ENCODE results near the gene COTL1. TPM values are rescaled to one million over a fixed set of nuclear protein-coding genes. Genes with fewer than 3 reads are reported as not detected.
A peak's percentile ranks its signal among the peaks of the same experiment; 100 is the strongest.

Gene COTL1
- total RNA-seq, 1 donor from 2014 or later = 21.5 TPM

DNA sequence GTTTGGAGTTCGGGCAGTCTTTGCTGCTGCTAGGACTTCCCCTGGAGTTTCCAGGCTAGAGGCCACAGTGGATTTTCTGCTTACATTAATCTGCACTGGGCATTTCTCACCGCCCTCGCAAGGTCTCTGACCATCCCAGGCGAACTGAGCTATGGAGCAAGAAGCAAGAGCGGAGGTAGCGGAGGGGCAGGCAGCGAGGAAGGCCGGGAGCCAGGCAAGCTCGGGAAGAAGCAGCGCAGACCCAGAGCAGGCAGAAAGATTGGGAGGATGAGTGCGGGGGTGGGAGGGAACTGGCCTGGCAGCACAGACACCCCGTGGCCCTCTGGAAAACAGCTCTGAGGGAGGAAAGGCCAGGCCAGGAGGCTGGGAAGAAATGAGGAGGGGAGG, 3.8 kb downstream of the COTL1 start:
- no peak for DNase-seq

DNA sequence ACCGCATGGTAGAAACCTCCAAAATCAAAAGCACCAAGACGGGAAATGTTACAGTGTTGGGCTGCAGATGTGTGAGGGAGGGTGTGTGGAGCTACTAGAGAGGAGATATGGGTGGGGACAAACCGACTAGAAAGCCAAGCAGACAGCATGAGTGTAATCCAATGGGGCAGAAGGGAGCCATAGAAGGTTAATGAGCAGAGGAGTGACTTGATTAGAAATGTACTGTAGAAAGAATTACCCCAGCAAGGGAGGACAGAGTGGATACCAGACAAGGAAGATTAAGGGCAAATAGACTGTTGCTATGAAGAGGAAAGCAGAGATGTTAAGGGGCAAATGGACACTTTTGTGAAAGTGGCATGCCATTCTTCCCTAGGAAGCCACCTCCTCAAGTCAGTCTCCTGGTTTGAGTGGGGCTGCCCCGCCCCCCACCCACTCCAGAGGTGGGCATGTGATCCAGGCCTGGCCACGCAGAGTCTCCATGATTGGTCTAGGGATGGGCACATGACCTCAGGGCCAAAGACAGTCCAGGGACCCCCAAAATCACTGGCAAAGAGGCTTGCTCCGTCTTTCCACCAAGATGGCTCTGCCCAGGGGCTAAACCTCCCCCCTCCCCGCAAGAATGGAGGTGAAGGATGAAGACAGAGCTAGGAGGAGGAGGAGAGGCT, 4.3 kb downstream of the COTL1 start:
- no peak for DNase-seq

DNA sequence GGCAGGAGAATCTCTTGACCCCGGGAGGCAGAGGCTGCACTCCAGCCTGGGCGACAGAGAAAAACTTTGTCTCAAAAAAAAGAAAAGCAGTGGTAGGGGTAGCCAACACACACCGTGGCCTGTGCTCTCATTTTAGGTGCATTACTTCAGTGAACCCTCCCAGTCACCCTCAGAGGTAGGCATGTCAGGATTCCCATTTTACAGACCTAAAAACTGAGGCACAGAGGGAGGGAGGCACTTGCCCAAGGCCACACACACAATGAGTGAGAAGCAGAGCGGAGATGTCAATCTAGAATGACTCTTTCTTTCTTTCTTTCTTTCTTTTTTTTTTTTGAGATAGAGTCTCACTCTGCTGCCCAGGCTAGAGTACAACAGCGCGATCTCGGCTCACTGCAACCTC, 5.2 kb downstream of the COTL1 start:
- no peak for DNase-seq

DNA sequence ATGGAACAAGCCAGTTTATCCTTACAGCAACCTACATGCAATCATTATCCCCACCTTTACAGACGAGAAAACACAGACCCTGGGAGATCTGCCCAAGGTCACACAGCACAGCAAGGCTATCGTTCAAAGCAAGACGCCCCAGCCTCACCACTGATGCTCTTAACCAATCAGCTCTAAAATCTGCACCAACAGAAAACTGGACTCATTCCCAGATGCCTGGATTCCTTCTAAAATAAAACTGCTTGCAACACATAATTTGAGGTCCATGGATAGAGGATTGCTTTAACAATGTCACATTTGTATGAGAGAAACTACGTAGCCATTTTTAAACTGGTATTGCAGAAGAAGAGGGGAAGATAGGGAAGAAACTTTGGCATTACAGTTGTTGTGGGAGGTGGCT, 6.8 kb downstream of the COTL1 start:
- DNase-seq = peak; percentile 48

DNA sequence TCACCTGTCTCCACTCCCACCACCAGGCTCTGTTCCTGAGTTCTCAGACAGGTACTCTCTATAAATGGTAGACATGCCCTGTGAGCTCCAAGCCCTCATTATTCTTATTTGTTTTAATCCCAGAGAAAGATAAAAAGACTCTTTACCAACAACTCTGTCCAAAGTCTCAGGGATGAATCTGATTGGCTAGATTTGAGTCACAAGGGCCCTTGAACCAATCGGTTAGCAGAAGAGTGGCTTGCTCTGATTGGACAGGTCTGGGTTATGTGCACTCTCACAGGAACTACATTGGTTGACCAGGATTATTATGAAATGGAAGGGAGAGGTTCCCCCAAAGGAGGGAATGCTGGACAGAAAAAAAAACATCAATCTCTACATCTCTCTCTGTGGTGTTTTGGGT, 7.5 kb downstream of the COTL1 start:
- DNase-seq = no peak

DNA sequence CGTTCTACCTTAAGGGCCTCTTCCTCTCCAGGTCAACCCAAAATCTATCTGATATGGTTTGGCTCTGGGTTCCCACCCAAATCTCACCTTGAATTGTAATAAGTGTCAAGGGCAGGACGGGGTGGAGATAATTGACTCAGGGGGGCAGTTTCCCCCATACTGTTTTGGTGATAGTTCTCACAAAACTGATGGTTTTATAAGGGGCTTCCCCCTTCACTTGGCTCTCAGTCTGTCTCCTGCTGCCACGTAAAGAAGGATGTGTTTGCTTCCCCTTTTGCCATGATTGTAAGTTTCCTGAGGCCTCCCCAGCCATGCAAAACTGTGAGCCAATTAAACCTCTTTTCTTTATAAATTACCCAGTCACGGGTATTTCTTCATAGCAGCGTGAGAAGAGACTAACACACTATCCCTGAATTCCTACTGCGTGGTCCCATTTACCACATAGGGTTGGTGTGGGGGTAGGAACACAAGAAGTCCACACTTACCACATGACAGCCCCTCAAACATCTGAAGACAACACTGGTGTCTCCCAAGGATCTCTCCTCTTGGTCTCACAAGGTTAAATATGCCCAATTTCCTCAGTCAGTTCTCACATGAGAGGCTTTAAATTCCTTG, 8.2 kb downstream of the COTL1 start:
- no peak for DNase-seq

DNA sequence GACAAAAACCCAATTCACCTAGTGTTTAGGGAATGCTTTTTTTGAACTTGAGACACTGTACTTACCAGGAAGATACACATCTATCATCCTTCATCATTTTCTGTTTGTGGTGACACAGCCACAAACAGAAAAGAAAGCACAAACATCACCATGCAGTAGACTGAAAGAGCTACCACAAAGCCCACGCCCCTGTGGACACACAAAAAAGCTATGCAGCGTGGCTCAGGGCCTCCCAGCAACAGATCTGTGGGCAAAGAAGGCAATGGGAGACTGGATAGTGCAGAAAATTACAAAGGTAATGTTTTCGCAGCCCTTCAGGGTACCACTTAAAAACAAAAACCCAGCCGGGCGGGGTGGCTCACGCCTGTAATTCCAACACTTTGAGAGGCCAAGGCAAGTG, 9.6 kb downstream of the COTL1 start:
- no peak for DNase-seq

DNA sequence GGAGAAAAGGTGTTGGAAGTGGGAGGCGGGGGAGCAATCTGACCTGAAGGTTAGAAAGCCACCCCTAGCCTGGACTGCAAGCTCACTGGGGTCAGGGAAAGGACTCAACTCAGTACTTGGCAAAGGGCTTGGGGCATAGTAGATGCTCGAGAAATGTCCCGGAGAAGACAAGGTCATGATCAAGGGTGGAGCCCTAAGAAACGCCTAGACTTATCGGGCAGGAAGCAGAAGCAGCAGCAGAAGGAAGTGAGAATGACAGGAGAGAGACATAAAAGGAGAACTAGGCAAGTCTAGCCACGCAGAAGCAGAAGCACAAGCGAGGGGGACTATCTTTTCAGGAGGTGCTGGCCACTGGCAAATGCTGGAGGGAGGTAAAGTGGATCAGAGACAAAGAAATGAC, 10.2 kb downstream of the COTL1 start:
- no peak for DNase-seq

DNA sequence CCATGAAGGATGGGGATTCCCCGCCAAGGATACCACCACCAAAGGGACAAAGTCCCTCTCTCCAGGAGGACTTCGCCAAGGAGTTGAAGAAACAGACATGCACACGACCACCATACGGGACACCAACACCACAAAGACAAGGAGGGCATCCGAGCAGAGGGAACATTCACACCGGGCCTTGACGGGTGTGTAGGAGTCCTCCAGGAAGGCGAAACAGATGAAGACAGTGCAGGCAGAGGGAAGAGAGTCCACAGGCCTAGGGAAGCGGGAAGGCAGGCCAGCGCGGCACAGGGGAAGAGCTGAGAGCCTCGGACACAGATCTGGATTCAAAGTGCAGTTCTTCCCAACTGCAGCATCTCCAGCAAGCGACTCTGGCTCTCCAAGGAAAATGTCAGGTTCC, 10.8 kb downstream of the COTL1 start:
- no peak for DNase-seq

DNA sequence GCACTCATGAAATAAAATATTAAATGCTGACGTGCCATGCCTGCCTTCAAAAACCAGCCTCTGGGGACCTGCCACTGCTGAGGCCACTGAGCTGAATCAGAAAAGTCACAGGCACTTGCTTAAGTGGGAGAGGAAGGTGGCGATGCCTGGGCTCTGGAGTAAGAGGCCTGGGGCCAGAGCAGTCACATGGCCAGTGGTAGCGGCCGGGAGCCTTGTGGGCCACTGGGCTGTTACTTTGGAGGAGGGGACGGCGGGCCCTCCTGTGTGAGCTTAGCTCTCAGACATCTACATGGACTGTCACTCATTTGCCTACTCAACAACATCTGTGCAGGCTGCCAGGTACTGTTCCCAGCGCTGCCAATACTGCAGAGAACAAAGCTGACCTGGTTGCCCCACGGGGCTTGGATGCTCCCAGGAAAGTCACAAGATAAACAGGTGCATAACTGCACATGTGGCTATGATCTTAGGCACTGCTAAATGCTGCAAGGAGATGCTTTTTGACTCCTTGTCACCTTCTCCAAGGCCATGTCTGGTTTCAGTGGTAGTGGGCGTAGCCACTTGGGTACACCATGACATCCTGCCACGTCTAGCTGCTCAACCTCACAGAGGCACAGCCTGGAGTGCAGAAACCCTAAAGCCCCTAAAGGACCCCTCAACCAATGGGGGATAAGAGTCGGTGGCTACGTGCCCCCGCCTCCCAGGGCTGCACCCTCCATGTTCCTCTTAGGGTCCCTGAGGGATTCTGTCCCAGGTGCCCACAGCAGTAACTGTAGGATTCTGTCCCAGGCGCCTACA, 11.6 kb downstream of the COTL1 start:
- no peak for DNase-seq

DNA sequence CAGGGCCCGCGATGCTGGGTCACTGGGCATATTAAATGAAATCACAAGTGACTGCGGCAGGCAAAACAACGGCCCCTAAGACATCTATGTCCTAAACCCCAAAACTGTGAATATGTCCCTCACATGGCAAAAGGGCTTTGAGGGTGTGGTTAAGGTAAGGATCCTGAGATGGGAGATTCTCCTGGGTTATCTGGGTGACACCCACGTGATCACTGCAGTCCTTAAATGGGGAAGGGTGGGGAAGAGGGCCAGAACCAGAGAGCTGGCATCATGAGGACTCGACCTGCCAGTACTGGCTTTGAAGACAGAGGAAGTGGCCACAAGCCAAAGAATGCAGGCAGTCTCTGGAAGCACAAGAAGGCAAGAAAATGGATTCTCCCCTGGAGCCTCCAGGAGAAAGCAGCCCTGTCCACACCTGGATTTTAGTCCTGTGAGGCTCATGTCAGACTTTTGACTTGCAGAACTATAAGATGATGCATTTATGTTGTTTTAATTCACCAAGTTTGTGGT, 12.5 kb downstream of the COTL1 start:
- DNase-seq = no peak

DNA sequence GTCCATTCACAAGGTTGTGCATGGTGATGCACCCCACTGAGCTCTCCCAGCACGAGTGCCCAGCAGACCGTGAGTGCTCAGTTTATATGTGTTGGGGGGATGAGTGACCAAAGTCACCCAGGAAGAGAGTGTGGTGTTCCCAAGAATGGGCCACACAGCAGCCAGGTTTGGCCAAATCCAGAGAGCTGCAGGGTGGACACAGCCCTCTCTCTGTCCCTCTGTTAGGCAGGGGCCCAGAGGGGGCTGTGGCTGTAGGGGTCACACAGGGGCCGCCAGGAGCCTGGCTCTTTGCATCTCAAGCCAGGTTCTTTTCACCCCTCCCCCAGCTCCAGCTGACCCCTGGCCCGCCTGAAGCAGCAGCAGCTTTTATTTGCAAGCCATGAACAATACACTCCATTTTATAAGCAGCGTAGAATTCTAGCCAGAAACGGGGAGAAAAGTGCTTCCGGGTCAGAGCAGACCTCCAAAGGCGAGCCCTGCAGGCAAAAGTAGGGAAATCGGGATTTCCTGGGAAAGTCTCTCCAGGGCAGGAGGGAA, 13.3 kb downstream of the COTL1 start:
- DNase-seq = no peak

DNA sequence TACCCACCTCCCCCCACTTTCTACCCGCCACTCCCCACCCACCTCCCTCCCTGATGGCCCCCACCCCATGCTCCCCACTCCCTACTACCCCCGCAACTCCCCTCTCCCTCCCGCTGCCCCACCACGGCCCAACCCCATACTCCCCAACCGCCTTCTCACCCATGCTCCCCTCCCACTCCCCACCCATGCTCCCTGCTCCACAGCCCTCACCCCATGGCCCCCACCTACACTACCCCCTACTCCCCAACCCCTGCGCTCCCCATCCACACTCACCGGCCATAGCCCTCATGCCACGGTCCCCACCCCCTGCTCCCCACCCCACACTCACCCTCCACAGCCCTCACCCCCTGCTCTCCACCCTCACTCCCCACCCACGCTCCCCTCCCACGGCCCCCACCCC, 13.9 kb downstream of the COTL1 start:
- no peak for DNase-seq

DNA sequence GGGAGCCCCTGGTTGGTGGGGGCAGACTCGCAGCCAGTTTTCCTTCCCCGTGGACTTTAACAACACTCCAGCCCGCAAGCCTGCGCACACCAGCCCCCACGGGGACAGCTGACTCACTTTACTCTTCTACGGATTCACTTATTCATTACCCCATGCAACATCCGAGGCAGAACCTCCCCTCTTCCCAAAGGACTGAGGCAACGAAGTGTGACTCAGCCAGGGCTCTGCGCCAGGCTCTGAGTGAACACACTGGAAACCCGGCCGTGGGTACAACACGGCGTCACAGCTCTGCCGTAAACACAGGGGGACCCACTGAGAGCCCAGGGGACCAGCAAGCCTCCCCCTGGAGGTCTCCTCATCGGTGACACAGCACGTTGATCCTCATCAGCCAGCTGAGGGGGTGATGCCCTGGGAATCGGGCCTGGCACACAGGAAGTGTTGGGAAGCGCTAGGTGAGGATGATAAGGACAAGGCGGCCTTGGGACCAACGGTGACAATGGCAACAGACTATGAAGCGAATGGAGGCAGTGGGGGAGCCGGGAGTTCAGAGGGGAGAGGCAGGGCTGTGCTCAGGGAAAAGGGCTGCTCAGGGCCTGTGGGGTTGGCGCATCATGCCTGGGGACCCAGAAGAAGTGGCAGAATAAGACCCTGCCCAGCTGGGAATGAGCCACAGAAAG, 14.6 kb downstream of the COTL1 start:
- DNase-seq = no peak

DNA sequence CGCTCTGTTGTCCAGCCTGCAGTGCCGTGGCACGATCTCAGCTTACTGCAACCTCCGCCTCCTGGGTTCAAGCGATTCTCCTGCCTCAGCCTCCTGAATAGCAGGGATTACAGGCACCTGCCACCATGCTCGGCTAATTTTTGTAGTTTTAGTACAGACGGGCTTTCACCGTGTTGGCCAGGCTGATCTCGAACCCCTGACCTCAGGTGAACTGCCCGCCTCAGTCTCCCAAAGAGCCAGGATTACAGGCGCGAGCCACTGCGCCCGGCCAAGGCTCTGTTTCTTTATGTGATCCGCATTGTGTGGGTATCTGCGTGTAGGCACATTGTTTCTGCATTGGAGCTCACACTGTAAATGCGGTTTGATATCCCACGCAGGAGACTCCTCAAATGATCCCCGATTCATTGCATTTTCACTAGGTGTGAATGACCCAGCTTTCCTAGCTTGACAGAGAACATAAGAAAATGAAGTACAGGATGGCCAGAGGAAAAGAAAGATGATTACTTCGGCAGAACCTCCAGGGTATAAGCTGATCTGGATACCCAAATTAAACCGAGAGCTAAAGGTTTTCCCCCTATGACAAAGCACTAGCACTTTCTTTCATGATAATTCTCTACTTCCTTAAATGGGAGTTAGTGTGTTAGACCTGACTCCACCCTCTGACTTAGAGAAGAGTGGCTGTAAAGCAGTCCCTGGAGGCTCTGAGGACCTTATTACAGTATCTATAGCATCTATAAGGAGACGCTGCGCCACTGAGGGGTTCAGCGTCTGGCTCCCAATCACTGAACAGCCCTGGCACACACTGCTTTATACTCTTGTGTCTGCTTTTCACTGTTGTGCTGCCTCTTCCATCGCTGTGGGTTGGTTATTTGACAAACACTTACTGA, 17.3 kb downstream of the COTL1 start:
- no peak for DNase-seq

DNA sequence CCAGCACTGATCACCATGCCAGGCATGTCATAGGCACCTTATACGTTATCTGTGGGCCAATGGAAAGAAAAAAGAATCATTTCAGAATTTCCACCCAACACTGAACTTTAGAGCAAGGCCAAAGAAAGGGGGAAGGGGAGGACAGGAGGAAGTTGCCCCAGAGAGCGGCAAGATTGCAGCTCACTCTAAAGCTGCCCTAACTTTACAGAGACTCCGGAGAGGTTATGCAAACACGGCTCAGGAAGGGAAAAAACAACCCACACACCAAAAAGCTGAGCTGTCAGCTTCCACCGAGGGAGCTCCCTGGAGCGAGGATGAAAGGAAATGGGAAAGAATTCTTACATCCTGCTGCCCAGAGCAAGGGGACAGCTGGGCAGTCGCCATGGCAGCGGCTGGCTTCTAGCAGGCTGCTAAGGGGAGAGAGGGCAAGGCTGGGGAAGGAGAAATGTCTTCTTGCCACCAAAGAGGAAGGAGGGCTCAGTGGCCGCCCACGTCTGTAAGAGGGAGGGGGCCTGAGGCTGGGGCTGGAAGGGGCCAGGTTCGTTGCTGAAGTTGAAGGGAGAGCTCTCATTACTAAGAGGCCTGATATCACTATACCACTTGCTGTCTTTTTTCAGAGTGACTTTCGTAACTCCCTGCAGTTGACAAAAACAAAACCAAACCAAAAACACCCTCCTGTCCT, 18.2 kb downstream of the COTL1 start:
- DNase-seq = peak; percentile 74

DNA sequence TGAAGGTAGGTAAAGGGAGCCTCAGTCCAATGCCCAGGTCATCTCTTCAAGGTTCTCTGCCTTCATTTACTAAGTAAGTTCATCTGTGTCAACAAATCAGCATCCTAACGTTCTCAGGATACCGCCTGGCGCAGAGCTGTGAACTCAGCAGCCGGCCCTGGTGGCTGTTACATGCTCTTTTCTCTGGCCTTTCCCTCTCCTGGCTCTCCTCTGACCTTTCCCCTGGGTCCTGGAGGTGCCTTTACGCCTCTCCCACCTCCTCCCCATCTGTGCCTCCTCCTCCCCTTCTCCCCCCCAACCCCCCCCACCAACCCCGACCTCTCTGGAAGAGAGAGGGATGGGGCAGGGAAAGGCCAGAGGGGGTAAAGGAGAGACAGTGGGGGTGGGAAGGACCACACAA, 19.5 kb downstream of the COTL1 start:
- DNase-seq = no peak

DNA sequence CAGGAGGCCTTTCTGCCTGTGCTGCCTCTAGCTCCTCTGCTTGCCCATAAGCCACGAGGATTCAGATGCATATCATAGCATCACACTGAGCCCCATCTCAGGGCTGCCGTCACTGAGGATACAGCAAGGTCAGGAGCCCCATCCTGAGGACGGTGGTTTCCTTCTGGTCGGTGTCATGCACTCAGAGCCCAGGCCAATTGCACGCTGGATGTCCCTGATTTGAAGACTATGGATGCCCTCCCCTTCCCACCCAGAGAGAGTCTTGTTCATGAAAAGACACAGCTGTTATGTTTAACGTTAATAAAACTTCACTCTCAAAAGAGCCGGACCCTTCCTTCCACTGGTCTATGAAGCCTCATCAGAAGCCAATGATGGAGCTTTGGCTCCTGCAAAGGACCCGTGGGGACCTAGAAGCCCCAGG, 19.9 kb downstream of the COTL1 start:
- no peak for DNase-seq

DNA sequence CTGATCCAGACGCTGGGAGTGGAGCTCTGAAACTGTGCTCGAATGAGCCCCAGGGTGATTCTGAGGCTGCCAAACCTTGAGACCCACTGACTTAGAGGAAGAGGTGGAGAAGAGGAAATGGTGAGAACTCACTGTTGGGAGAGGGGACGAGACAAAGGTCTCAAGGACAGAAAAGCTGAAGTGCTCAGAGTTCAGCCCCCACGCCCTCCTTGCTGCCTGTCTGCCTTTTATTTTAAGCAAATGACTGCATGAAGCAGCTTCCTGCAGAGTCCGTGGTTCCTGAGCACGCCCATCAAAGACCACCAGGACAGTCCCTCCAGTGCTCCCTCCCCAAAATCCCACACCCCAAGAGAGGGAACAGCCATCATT, 20.4 kb downstream of the COTL1 start:
- DNase-seq = no peak

DNA sequence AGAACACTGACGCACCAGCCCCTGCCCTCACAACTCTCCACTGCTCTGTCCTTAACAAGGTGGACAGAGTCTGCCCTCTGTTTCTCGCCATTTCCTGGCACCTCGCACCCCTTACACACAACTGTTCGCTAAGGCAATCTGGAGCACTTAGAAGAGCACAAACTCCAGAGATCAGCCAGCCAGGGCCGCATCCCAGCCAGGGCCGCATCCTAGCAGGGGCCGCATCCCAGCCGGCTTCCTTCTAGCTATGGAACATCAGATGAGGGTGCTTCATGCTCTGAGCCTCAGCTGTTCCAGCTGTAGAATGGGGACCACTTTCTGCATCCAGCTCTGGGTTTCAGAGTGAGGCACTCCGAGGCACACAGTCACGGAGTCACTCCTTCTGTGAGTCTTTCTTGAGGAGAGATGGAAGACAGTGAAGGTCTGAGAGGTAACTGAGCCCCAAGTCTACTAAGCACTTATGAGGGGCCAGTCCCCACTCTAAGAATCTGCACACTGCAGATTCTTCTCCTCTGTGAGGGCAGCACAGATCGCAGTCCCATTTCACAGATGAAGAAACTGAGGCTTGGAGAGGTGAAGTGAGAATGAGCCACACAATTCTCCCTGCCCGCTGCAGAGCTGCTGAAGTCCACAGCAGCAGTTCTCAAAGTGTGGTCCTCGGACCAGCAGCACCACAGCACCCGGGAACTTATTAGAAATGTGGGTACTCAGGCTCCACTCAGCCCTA, 20.9 kb downstream of the COTL1 start:
- no peak for DNase-seq
